Choroid plexus epithelial cell (primary cell): Measurements from ENCODE around the gene QDPR.
"Not testable (repeated sequence)": the region's sequence is repeated elsewhere in the genome, so short reads cannot be mapped to it uniquely, and the experiment has no call there.

Experiments
- DNase-seq: peaks from one replicate; pipeline ENCODE4 v3.0.0-alpha.2; 2010; ENCODE audit warnings: low read depth
- H3K4me3 ChIP-seq: 2 replicates; pipeline ENCODE4 v1.5.1; 2011; ENCODE audit warnings: low read depth, mild to moderate bottlenecking, control low read depth, low read length, moderate library complexity
- TF ChIP-seq, protein P1 (sequence below): conservative IDR thresholded peaks from 2 replicates; pipeline ENCODE4 v1.5.1; 2011; ENCODE audit warnings: low read depth, mild to moderate bottlenecking, control low read depth, inconsistent platforms, low read length, moderate library complexity

Gene QDPR

DNA sequence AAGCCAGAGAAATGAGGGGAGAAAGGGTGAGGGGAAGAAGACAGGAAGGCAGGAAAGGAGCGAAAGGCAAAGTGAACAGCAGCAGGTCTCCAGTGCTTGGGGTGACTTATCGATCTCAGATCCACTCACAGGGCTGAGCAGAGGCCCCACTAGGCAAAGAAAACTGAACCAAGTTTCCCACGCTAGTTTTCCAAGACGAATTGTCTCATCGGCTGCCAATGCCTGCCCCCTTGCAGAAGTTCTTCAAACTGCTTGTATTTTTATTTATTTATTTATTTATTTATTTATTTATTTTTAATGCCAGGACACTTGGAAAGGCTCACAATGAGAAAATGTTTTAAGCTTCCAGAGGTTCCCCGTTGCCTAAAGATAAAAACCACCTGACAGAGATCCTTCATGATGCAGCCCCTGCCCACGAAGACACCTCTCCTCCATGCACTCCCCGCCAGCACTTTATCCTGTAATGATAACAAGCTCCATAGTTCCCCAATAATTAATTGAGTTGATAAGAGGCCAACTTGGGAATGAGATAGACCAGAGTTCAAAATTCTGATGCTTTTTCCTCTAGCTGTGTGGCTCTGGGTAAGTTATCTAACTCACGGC, 43.2 kb downstream of the QDPR start:
- peak; percentile 74 for DNase-seq
- TF ChIP-seq, protein P1, sequence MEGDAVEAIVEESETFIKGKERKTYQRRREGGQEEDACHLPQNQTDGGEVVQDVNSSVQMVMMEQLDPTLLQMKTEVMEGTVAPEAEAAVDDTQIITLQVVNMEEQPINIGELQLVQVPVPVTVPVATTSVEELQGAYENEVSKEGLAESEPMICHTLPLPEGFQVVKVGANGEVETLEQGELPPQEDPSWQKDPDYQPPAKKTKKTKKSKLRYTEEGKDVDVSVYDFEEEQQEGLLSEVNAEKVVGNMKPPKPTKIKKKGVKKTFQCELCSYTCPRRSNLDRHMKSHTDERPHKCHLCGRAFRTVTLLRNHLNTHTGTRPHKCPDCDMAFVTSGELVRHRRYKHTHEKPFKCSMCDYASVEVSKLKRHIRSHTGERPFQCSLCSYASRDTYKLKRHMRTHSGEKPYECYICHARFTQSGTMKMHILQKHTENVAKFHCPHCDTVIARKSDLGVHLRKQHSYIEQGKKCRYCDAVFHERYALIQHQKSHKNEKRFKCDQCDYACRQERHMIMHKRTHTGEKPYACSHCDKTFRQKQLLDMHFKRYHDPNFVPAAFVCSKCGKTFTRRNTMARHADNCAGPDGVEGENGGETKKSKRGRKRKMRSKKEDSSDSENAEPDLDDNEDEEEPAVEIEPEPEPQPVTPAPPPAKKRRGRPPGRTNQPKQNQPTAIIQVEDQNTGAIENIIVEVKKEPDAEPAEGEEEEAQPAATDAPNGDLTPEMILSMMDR: peak; percentile 71
- no peak overlapping the region for H3K4me3 ChIP-seq

GRCh38 chr4:17463606-17464005, 48.3 kb downstream of the QDPR start:
- no peak overlapping the region for H3K4me3 ChIP-seq
- no peak for DNase-seq
- TF ChIP-seq, protein P1: no peak

DNA sequence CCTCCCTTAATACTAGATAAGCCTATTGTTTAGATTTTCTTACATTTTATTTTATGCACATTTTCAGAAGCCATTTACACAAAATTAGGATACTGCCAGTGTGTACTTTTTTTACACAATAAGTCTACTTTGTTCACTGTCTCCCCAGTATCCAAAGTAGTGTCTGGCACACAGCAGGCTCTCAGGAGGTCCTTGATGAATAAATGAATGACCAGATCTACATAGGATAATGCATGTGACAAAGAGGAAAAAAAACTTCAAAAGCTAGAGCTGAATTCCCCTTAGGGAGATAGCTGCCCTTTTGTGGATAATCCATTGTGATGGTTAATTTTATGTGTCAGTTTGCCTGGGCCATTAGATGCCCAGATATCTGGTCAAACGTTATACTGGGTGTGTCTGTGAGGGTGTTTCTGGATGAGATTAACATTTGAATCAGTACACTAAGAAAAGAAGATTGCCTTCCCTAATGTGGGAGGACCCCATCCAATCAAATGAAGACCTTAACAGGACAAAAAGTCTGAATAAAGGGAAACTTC, 61.6 kb downstream of the QDPR start:
- TF ChIP-seq, protein P1: no peak
- H3K4me3 ChIP-seq: no peak overlapping the region
- no peak for DNase-seq

DNA sequence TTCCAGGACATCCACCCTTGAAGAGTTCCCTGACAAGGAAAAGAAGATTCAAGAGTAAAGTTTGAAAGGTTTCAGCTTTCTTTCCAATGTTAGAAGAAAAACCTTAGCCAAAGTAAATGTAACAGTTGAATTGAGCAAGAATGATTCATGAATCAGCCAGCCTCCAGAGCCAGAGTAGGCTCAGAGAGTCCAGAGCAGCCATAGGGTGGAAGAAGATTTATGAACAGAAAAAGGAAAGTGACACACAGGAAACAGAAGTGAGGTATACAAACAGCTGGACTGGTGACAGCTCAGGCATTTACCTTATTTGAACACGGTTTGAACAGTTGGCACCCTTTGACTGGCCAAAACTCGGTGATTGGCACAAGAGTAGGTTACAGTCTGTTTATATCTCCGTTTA, 63.2 kb downstream of the QDPR start:
- DNase-seq: peak; percentile 78
- TF ChIP-seq, protein P1: no peak
- H3K4me3 ChIP-seq: no peak overlapping the region

DNA sequence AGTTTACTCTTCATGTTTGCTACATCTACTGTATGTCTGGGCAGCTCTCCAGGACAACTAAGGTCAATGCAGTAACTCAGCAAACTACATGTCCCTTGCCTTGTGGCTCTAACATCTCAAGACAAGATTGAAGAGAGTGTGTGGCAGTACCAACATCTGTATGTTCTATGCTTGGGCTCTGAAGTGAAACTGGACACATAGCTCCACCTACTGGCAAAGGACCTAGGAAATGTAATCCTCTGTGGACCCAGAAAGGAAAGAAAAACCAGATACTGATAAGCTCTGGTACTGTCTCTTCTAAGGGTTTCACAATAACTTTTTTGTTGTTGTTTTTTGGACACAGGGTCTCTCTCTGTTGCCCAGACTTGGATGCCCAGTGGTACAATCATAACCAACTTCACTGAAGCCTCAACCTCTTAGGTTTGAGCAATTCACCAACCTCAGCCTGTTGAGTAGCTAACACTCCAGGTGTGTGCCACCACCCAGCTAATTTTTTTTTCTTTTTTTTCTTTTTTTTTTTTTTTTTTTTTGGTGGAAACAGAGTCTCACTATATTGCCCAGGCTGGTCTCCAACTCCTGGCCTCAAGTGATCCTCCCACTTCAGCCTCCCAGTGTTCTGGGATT, 64.1 kb downstream of the QDPR start:
- DNase-seq: peak; percentile 91
- no peak overlapping the region for H3K4me3 ChIP-seq
- TF ChIP-seq, protein P1: peak; percentile 83

DNA sequence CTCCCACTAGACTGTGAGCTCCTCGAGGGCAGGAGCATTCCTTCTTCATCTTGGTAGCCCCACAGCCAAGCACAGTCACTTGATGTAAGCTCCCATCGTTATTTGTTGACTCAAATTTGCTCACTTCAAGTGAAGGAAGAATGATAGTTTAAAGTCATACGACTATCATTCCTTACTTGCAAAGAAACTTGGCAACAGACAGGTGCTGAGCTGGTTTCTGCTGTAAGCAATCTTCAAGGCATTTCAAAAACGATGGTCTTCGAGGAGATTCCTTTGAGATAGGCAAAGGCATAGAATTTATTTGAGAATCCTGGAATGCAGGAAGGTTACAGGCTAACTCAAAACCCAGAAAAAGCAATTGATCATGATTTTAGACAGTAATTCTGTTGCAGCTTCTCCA, 64.8 kb downstream of the QDPR start:
- H3K4me3 ChIP-seq: no peak overlapping the region
- DNase-seq: peak; percentile 79
- TF ChIP-seq, protein P1: no peak

GRCh38 chr4:17442477-17442876, 69.4 kb downstream of the QDPR start:
- H3K4me3 ChIP-seq: not testable (repeated sequence)
- DNase-seq: peak; percentile 4
